ENCODE data around the gene ZNF555. TPM values are rescaled to one million over a fixed set of nuclear protein-coding genes. Genes with fewer than 3 reads are reported as not detected.
A peak's percentile ranks its signal among the peaks of the same experiment; 100 is the strongest.

ZNF555 gene
- total and polyA plus RNA-seq, 9 of the 15 experiments (the other 6 are each of a cell fraction or from before 2014, with no cell fraction given), result 2.0 to 6.7 (median 5.4) TPM

DNA sequence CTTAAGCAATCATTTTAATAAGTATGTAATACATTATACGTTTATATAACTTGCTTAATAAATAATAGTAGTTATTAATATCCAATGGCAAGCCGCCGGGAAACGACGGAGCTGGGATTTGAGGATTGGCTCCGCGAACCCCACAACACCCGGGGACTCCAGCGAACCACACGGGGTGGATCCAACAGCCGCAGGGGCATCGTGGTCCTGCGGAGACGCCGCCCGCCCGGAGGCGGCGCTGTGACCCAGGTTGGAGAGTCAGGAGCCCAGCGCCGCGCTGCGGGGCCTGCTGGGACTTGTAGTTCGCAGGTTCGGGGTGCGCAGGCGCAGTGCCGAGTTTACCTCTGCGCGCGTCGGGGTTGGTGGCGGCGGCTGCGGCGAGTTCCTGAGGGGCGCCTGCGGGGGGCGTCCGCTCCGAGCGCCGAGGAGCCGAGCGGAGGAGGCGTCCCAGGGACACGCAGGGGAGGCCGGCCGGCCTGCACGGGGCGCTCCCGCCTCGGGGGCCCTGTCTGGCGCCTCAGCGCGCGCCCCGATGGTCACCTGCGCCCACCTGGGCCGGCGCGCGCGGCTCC, 21.6 kb upstream of the ZNF555 start, which contains the start of gene ZNF554 (continued):
- TF ChIP-seq ZNF75A (CRISPR knock-in tag; IDR thresholded peaks at IDR 0.05), result no peak
- no peak for TF ChIP-seq ZNF140 (CRISPR knock-in tag; IDR thresholded peaks at IDR 0.05)
- TF ChIP-seq SAFB (IDR thresholded peaks at IDR 0.05; ENCODE audit: borderline replicate concordance, low read depth, low read length), result peak; percentile 82
- TF ChIP-seq DEAF1 (CRISPR knock-in tag; IDR thresholded peaks at IDR 0.05), result no peak
- TF ChIP-seq, protein P1, sequence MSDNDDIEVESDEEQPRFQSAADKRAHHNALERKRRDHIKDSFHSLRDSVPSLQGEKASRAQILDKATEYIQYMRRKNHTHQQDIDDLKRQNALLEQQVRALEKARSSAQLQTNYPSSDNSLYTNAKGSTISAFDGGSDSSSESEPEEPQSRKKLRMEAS (CRISPR knock-in tag; IDR thresholded peaks at IDR 0.05), result peak; percentile 80
- no peak for TF ChIP-seq NR0B1 (IDR thresholded peaks at IDR 0.05; ENCODE audit: partially characterized antibody)
- TF ChIP-seq, protein P2, sequence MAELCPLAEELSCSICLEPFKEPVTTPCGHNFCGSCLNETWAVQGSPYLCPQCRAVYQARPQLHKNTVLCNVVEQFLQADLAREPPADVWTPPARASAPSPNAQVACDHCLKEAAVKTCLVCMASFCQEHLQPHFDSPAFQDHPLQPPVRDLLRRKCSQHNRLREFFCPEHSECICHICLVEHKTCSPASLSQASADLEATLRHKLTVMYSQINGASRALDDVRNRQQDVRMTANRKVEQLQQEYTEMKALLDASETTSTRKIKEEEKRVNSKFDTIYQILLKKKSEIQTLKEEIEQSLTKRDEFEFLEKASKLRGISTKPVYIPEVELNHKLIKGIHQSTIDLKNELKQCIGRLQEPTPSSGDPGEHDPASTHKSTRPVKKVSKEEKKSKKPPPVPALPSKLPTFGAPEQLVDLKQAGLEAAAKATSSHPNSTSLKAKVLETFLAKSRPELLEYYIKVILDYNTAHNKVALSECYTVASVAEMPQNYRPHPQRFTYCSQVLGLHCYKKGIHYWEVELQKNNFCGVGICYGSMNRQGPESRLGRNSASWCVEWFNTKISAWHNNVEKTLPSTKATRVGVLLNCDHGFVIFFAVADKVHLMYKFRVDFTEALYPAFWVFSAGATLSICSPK (IDR thresholded peaks at IDR 0.05; ENCODE audit: borderline replicate concordance), result no peak
- no peak for TF ChIP-seq ZZZ3 (IDR thresholded peaks at IDR 0.05)
- TF ChIP-seq ELF4 (CRISPR knock-in tag; IDR thresholded peaks at IDR 0.05), result no peak
- no peak for TF ChIP-seq NR2F6 (CRISPR knock-in tag; IDR thresholded peaks at IDR 0.05)
- TF ChIP-seq ATF4 (CRISPR knock-in tag; IDR thresholded peaks at IDR 0.05), result 0 out of 2 replicates have a peak, but pooled peaks have one; percentile 15
- TF ChIP-seq TAF15 (IDR thresholded peaks at IDR 0.05; ENCODE audit: low read depth, low read length), result no peak
- TF ChIP-seq FOXA3 (CRISPR knock-in tag; conservative IDR thresholded peaks at IDR 0.05 in 1 of 2, IDR thresholded peaks at IDR 0.05 in 1 of 2), result no peak
- no peak for TF ChIP-seq PURB (CRISPR knock-in tag; IDR thresholded peaks at IDR 0.05; ENCODE audit: low read depth)
- no peak for TF ChIP-seq SETDB1 (IDR thresholded peaks at IDR 0.05; ENCODE audit: low read length)
- TF ChIP-seq, protein P3, sequence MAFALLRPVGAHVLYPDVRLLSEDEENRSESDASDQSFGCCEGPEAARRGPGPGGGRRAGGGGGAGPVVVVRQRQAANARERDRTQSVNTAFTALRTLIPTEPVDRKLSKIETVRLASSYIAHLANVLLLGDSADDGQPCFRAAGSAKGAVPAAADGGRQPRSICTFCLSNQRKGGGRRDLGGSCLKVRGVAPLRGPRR (CRISPR knock-in tag; IDR thresholded peaks at IDR 0.05), result no peak
- TF ChIP-seq ZNF589 (CRISPR knock-in tag; IDR thresholded peaks at IDR 0.05; ENCODE audit: low read depth), result no peak
- TF ChIP-seq BHLHE40 (IDR thresholded peaks at IDR 0.05; ENCODE audit: low read length), result peak; percentile 59; the same call in 1 of the 2 replicates
- no peak for TF ChIP-seq SAP30 (IDR thresholded peaks at IDR 0.05; ENCODE audit: borderline replicate concordance, insufficient read depth, low read depth, low read length, poor library complexity, severe bottlenecking)
- 0 out of 2 replicates have a peak, but pooled peaks have one; percentile 9 for TF ChIP-seq E2F3 (CRISPR knock-in tag; IDR thresholded peaks at IDR 0.05)
- TF ChIP-seq TAF9B (IDR thresholded peaks at IDR 0.05; ENCODE audit: partially characterized antibody), result no peak
- TF ChIP-seq MCM5 (IDR thresholded peaks at IDR 0.05; ENCODE audit: low read depth), result no peak
- peak; percentile 67; the same call in 1 of the 2 replicates for TF ChIP-seq TRIM28 (IDR thresholded peaks at IDR 0.05)

All from K562 (cell line).